Stomach (tissue), 9 donors: ENCODE measurements around the gene GREM2. TPM values are rescaled to one million over a fixed set of nuclear protein-coding genes. Genes with fewer than 3 reads are reported as not detected.

Experiments used
- DNase-seq, 2 donors: peaks; one replicate each; pipeline versions ENCODE4 v3.0.0 to v3.0.0-alpha.2; 2013 to 2019
- H3K27ac ChIP-seq, 5 donors: fragments of 200-600 bp in 4 of 5; sonication (generic) in 4 of 5; one replicate each; pipeline ENCODE4 v1.5.1; 2013 to 2019; ENCODE audit warnings: mild to moderate bottlenecking in 1 of 5, moderate library complexity in 1 of 5
- H3K27me3 ChIP-seq, 3 donors: fragments of 200-600 bp; sonication (generic); one replicate each; pipeline ENCODE4 v1.5.1; 2017 to 2019; ENCODE audit warnings: mixed run types in 1 of 3
- H3K36me3 ChIP-seq, 4 donors: fragments of 200-600 bp; sonication (generic); 1 replicate in 3 of 4; 2 replicates in 1 of 4; pipeline ENCODE4 v1.5.1; 2016 to 2019
- H3K4me1 ChIP-seq, 4 donors: fragments of 200-600 bp; sonication (generic); one replicate each; pipeline ENCODE4 v1.5.1; 2016 to 2019
- H3K4me3 ChIP-seq, 4 donors: fragments of 200-600 bp; sonication (generic) in 3 of 4; one replicate each; pipeline ENCODE4 v1.5.1; 2016 to 2019; ENCODE audit warnings: mild to moderate bottlenecking in 1 of 4
- H3K9me3 ChIP-seq, 4 donors: fragments of 200-600 bp; sonication (generic); one replicate each; pipeline ENCODE4 v1.5.1; 2016 to 2019
- EP300 ChIP-seq: sonication (generic); formaldehyde crosslinking; IDR thresholded peaks from one replicate; pipeline ENCODE4 v1.6.1; 2017; ENCODE audit warnings: antibody characterized with exemption
- POLR2A ChIP-seq, 4 donors: fragments of 450-650 bp; IDR thresholded peaks; one replicate each; pipeline ENCODE4 v1.6.1; 2016; ENCODE audit warnings: antibody characterized with exemption in 4 of 4, control low read depth in 2 of 4, mild to moderate bottlenecking in 1 of 4, moderate library complexity in 1 of 4
- POLR2AphosphoS5 ChIP-seq, 3 donors: sonication (generic); formaldehyde crosslinking; IDR thresholded peaks; one replicate each; pipeline ENCODE4 v1.6.1; 2016; ENCODE audit warnings: antibody characterized with exemption in 3 of 3
- WGBS, 5 donors: extraction: QIAGEN DNeasy Blood & Tissue Kit in 3 of 5; methylation state at CpG; one replicate each; pipeline versions ENCODE4 v1.1.5 to v1.1.7; 2013 to 2018; 5-methylcytosine and 5-hydroxymethylcytosine counted together
- intact Hi-C: fragments of 100-400 bp; cut with DNase I; formaldehyde crosslinking; loops from one replicate; pipeline ENCODE4 v1.15.1; 2023; ENCODE audit warnings: low total_unique reads
- polyA plus RNA-seq, 3 donors: library from polyadenylated mRNA; stranded (reverse); fragments of 200-250 nt; gene quantifications; one replicate each; pipeline ENCODE4 v1.2.3, GENCODE V29; 2013
- total RNA-seq, 5 donors: library from RNA; depleted of rRNA; stranded (reverse); fragments of >200 nt; gene quantifications; one replicate each; pipeline versions ENCODE4 v1.1.0 to v1.2.3, GENCODE V29; 2014 to 2016
- TF ChIP-seq, protein P1 (sequence below), 7 experiments: fragments of 450-650 bp in 4 of 7; fragments of 200-600 bp in 3 of 7; sonication (generic) in 3 of 7; IDR thresholded peaks; one replicate each; pipeline ENCODE4 v1.5.1; 2016 to 2019; ENCODE audit warnings: antibody characterized with exemption in 7 of 7, control low read depth in 2 of 7, mild to moderate bottlenecking in 1 of 7
- donor health status: healthy with polysubstance abuse.
- donor health status: Bipolar disorder and iron deficiency.
- donor health status: healthy.

Gene GREM2
- total and polyA plus RNA-seq, 8 donors: 0.45 to 10.5 (median 2.4) TPM; not detected in 1

DNA sequence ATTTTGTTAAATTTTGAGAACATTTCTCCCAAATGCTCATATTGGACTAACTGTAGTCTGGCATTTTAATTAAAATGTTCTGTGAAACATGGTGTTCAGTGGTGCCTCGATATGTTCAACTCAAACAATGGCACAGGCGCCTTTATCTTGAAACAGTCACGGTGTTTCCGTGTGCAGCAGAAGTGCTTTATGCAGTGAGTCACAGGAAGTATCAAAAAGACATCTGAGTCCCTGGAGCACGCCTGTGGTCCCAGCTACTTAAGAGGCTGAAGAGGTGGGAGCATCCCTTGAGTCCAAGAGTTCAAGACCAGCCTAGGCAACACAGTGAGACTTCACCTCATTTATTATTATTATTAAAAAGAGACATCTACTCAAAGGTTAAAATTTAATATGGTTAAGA, 52.2 kb downstream of the GREM2 start:
- H3K9me3 ChIP-seq: no peaks in the 10 kb centered on the region

DNA sequence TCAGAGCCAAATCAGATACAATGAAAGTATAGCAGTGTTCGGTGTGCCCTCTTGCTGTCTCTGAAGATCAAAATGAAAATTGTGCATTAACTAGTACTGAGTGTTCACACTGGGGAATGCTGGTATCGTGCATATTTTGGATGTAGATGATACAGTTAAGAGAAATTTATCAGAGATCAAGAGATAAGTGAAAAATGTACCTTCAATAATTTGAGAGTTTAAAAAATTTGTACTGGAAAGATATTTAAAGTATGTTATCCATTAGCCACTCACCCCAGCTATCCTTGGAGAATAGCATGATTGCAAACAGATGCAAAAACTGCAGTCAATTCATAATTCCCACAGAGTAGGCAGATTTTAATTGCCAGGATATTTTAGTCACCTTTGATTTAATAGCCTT, 56.4 kb downstream of the GREM2 start:
- H3K9me3 ChIP-seq: no peaks in the 10 kb centered on the region
- TF ChIP-seq, protein P1, sequence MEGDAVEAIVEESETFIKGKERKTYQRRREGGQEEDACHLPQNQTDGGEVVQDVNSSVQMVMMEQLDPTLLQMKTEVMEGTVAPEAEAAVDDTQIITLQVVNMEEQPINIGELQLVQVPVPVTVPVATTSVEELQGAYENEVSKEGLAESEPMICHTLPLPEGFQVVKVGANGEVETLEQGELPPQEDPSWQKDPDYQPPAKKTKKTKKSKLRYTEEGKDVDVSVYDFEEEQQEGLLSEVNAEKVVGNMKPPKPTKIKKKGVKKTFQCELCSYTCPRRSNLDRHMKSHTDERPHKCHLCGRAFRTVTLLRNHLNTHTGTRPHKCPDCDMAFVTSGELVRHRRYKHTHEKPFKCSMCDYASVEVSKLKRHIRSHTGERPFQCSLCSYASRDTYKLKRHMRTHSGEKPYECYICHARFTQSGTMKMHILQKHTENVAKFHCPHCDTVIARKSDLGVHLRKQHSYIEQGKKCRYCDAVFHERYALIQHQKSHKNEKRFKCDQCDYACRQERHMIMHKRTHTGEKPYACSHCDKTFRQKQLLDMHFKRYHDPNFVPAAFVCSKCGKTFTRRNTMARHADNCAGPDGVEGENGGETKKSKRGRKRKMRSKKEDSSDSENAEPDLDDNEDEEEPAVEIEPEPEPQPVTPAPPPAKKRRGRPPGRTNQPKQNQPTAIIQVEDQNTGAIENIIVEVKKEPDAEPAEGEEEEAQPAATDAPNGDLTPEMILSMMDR (IDR thresholded peaks at IDR 0.05): no peak
- TF ChIP-seq EP300 (no peak), POLR2AphosphoS5 (IDR thresholded peaks at IDR 0.05) (no peak), POLR2A (IDR thresholded peaks at IDR 0.05) (no peak)
- no peaks in the 10 kb centered on the region for H3K27me3 ChIP-seq
- H3K4me1 ChIP-seq: no peaks in the 10 kb centered on the region
- H3K4me3 ChIP-seq: no peak overlapping the region
- intact Hi-C loops: no loop called here
- DNase-seq: no peak
- H3K27ac ChIP-seq: no peak overlapping the region
- no peaks in the 10 kb centered on the region for H3K36me3 ChIP-seq
- WGBS, 5 donors: 81 to 98% (median 90%) methylated on average over 2 of the region's 2 CpGs

More for the DNA sequence above, 52.2 kb downstream of the GREM2 start:
- no peaks in the 10 kb centered on the region for H3K36me3 ChIP-seq
- TF ChIP-seq EP300 (no peak), POLR2A (IDR thresholded peaks at IDR 0.05) (no peak), POLR2AphosphoS5 (IDR thresholded peaks at IDR 0.05) (no peak)
- TF ChIP-seq, protein P1 (IDR thresholded peaks at IDR 0.05): no peak
- H3K27ac ChIP-seq: no peak overlapping the region
- intact Hi-C loops: no loop called here
- 70 to 83% (median 79%) methylated on average over 5 of the region's 5 CpGs for WGBS, 5 donors
- H3K27me3 ChIP-seq: no peaks in the 10 kb centered on the region
- no peaks in the 10 kb centered on the region for H3K4me1 ChIP-seq
- H3K4me3 ChIP-seq: no peak overlapping the region
- no peak for DNase-seq

DNA sequence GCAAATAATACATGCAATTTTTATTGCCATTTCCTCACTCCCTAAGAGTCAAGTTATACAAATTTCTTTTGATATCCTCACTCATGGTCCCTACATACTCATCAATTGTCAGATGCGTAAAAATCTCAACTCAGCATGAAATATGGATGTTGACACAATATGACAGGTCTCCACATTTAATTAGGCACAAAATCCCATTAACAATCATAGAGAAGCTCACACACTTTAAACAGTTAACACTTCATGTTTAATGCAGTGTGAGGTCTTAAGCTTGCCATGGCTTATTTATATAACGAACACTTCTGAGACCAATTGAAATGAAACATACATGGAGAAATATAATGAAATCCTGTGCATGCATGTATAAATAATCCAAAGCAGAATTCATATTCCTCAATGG, 58.6 kb downstream of the GREM2 start:
- no peak for DNase-seq
- Histone ChIP-seq H3K27ac (no peak overlapping the region), H3K4me3 (no peak overlapping the region), H3K4me1 (no peaks in the 10 kb centered on the region), H3K27me3 (no peaks in the 10 kb centered on the region), H3K9me3 (no peaks in the 10 kb centered on the region), H3K36me3 (no peaks in the 10 kb centered on the region)
- TF ChIP-seq POLR2A (IDR thresholded peaks at IDR 0.05) (no peak), EP300 (no peak), POLR2AphosphoS5 (IDR thresholded peaks at IDR 0.05) (no peak)
- TF ChIP-seq, protein P1 (IDR thresholded peaks at IDR 0.05): no peak
- intact Hi-C loops: no loop called here
- WGBS, 5 donors: 85 to 93% (median 89%) methylated on average over 2 of the region's 2 CpGs

DNA sequence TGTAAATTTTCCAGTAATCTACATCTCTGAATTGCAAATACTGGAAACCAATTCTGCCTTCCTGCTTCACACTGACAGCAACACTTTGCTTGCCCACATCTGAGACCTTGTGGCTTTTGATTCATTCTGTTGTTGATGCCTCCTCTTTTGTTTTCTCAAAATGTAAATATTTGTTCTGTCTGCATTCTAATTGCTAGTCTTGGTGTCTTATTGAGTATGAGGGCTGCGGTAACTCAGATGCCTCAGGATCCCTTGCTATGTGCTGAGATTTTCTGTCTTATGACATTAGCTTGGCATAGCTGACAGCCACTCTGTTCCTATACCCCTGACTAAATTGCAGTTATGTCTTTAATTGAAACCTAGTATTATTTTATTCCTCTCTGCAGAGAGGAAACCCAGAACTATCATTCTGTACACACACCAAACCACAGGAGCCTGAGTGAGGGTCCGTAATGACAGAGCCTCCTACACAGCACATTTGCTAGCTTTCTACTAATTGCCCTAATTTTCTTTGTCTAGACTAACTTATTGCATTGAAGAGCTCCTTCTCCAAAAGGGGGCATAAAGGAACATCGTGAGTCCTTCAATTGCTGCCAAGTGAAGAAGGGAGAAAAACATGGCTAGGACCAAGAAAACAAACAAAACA, 72.1 kb downstream of the GREM2 start:
- Histone ChIP-seq H3K9me3 (no peaks in the 10 kb centered on the region), H3K4me3 (no peak overlapping the region), H3K27me3 (no peaks in the 10 kb centered on the region), H3K36me3 (no peaks in the 10 kb centered on the region), H3K27ac (no peak overlapping the region), H3K4me1 (no peaks in the 10 kb centered on the region)
- DNase-seq: no peak
- intact Hi-C loops: no loop called here
- WGBS, 5 donors: 34 to 45% (median 38%) methylated on average over 3 of the region's 3 CpGs
- no peak for TF ChIP-seq EP300
- no peak for TF ChIP-seq POLR2AphosphoS5 (IDR thresholded peaks at IDR 0.05)
- TF ChIP-seq, protein P1 (IDR thresholded peaks at IDR 0.05): no peak
- TF ChIP-seq POLR2A (IDR thresholded peaks at IDR 0.05): no peak
